Osteocyte (in vitro differentiated cells): ENCODE data around the gene POLR2L. TPM values are rescaled to one million over a fixed set of nuclear protein-coding genes. Genes with fewer than 3 reads are reported as not detected.

Experiments
- DNase-seq: peaks from one replicate; pipeline ENCODE4 v3.0.0; 2021; ENCODE audit warnings: mixed read lengths; ENCODE audit not compliant: unreplicated experiment; ENCODE audit errors: extremely low spot score
- H3K27ac Mint-ChIP-seq: one replicate; pipeline ENCODE4 v1.8.0; 2021; ENCODE audit warnings: mild to moderate bottlenecking, mixed read lengths; ENCODE audit not compliant: unreplicated experiment
- H3K27me3 Mint-ChIP-seq: one replicate; pipeline ENCODE4 v1.8.0; 2021; ENCODE audit warnings: mixed read lengths; ENCODE audit not compliant: unreplicated experiment
- H3K36me3 Mint-ChIP-seq: one replicate; pipeline ENCODE4 v1.8.0; 2021; ENCODE audit warnings: mixed read lengths; ENCODE audit not compliant: unreplicated experiment
- H3K4me1 Mint-ChIP-seq: one replicate; pipeline ENCODE4 v1.8.0; 2021; ENCODE audit warnings: mixed read lengths; ENCODE audit not compliant: unreplicated experiment
- H3K4me3 Mint-ChIP-seq: one replicate; pipeline ENCODE4 v1.8.0; 2021; ENCODE audit warnings: mild to moderate bottlenecking, moderate library complexity, mixed read lengths; ENCODE audit not compliant: unreplicated experiment
- H3K9me3 Mint-ChIP-seq: one replicate; pipeline ENCODE4 v1.8.0; 2021; ENCODE audit warnings: mixed read lengths; ENCODE audit not compliant: unreplicated experiment
- CTCF ChIP-seq: fragments of 200-600 bp; sonication (generic); IDR thresholded peaks from 2 replicates; pipeline ENCODE4 v1.5.0; 2021; ENCODE audit warnings: antibody characterized with exemption, mild to moderate bottlenecking, moderate library complexity
- total RNA-seq: library from RNA; stranded (reverse); gene quantifications from 2 replicates; pipeline ENCODE4 v1.2.1, GENCODE V29; 2021

The POLR2L gene
- total RNA-seq, 1 donor from 2014 or later: 193 TPM

- H3K9me3 Mint-ChIP-seq: no peaks in the 10 kb centered on the region
- no peak overlapping the region for H3K27ac Mint-ChIP-seq
- H3K27me3 Mint-ChIP-seq: no peaks in the 10 kb centered on the region
- TF ChIP-seq CTCF: no peak
- peaks cover 12% of the 10 kb centered on the region for H3K36me3 Mint-ChIP-seq
- peaks cover under 1% of the 10 kb centered on the region for H3K4me1 Mint-ChIP-seq
- H3K4me3 Mint-ChIP-seq: no peak overlapping the region
- no peak for DNase-seq
These were observed 46.2 kb upstream of the POLR2L start for GRCh38 chr11:888310-889212.

GRCh38 chr11:887589-887988 lies 45.3 kb upstream of the POLR2L start:
- no peak overlapping the region for H3K27ac Mint-ChIP-seq

GRCh38 chr11:886568-886967 lies 44.2 kb upstream of the POLR2L start:
- H3K27me3 Mint-ChIP-seq: no peaks in the 10 kb centered on the region
- peaks cover 16% of the 10 kb centered on the region for H3K36me3 Mint-ChIP-seq
- H3K4me3 Mint-ChIP-seq: no peak overlapping the region
- no peak for TF ChIP-seq CTCF
- no peak overlapping the region for H3K27ac Mint-ChIP-seq
- peaks cover 6% of the 10 kb centered on the region for H3K4me1 Mint-ChIP-seq
- no peak for DNase-seq
- no peaks in the 10 kb centered on the region for H3K9me3 Mint-ChIP-seq

More at GRCh38 chr11:887589-887988, 45.3 kb upstream of the POLR2L start:
- DNase-seq: no peak
- H3K4me3 Mint-ChIP-seq: no peak overlapping the region
- no peaks in the 10 kb centered on the region for H3K27me3 Mint-ChIP-seq
- H3K4me1 Mint-ChIP-seq: peaks cover 1% of the 10 kb centered on the region
- TF ChIP-seq CTCF: no peak
- peaks cover 12% of the 10 kb centered on the region for H3K36me3 Mint-ChIP-seq
- no peaks in the 10 kb centered on the region for H3K9me3 Mint-ChIP-seq

- DNase-seq: no peak
- no peak for TF ChIP-seq CTCF
- H3K36me3 Mint-ChIP-seq: peaks cover 24% of the 10 kb centered on the region
These were observed 42.3 kb upstream of the POLR2L start for GRCh38 chr11:884578-885070.

GRCh38 chr11:883527-883926 lies 41.2 kb upstream of the POLR2L start:
- no peak for TF ChIP-seq CTCF
- Mint-ChIP-seq H3K4me1 (peaks cover 6% of the 10 kb centered on the region), H3K36me3 (peaks cover 24% of the 10 kb centered on the region), H3K27ac (no peak overlapping the region), H3K4me3 (no peak overlapping the region), H3K9me3 (no peaks in the 10 kb centered on the region), H3K27me3 (no peaks in the 10 kb centered on the region)
- DNase-seq: no peak

More at GRCh38 chr11:884578-885070, 42.3 kb upstream of the POLR2L start:
- no peaks in the 10 kb centered on the region for H3K27me3 Mint-ChIP-seq
- H3K4me3 Mint-ChIP-seq: no peak overlapping the region
- H3K9me3 Mint-ChIP-seq: no peaks in the 10 kb centered on the region
- no peak overlapping the region for H3K27ac Mint-ChIP-seq
- peaks cover 6% of the 10 kb centered on the region for H3K4me1 Mint-ChIP-seq
